ENCODE measurements around the gene SEMA7A. TPM values are rescaled to one million over a fixed set of nuclear protein-coding genes. Genes with fewer than 3 reads are reported as not detected.

The SEMA7A gene
- total RNA-seq, 1 experiment from 2014 or later: 38.1 TPM

- POLR2A ChIA-PET: no interaction called here
- H3K4me3 ChIP-seq (ENCODE audit: low read depth, low read length): no peak overlapping the region
- BruUV-seq (replicated peaks): no TSS peak
Measured at GRCh38 chr15:74400313-74400860, 33.4 kb downstream of the SEMA7A start.

GRCh38 chr15:74399511-74400312, 34.0 kb downstream of the SEMA7A start:
- H3K27ac Mint-ChIP-seq (ENCODE audit: unreplicated experiment): no peak overlapping the region
- H3K4me3 ChIP-seq (ENCODE audit: low read depth, low read length): no peak overlapping the region
- ChIA-PET POLR2A (interaction anchor here (0.6 kb wide), 1 partner anchor 246 kb away, joined by 6 read pairs; no protein-coding TSS in a partner anchor), CTCF (no interaction called here)
- TF ChIP-seq CTCF (IDR thresholded peaks at IDR 0.05; ENCODE audit: insufficient read depth in 1 of 2, low read depth in 1 of 2, low read length in 1 of 2, severe bottlenecking in 1 of 2, unreplicated experiment in 1 of 2): no peak
- no peak for DNase-seq
- H3K4me1 Mint-ChIP-seq (ENCODE audit: low read depth, unreplicated experiment): peaks cover 48% of the 10 kb centered on the region
- no peaks in the 10 kb centered on the region for H3K27me3 ChIP-seq (replicated peaks; ENCODE audit: control insufficient read depth, insufficient read depth, low read length)
- H3K27me3 Mint-ChIP-seq (ENCODE audit: insufficient read depth, unreplicated experiment): no peaks in the 10 kb centered on the region
- H3K9me3 Mint-ChIP-seq (ENCODE audit: unreplicated experiment): no peaks in the 10 kb centered on the region
- no peaks in the 10 kb centered on the region for H3K9me3 ChIP-seq
- no TSS peak for BruUV-seq (replicated peaks)
- intact Hi-C loops (cut with micrococcal nuclease; ENCODE audit: unreplicated experiment): no loop called here
- no peaks in the 10 kb centered on the region for H3K36me3 ChIP-seq (ENCODE audit: control insufficient read depth, insufficient read depth, low read length)
- H3K4me3 Mint-ChIP-seq (ENCODE audit: unreplicated experiment): no peak overlapping the region
- peaks cover 44% of the 10 kb centered on the region for H3K4me1 ChIP-seq
- no peaks in the 10 kb centered on the region for H3K36me3 Mint-ChIP-seq (ENCODE audit: insufficient read depth, unreplicated experiment)

More at GRCh38 chr15:74400313-74400860, 33.4 kb downstream of the SEMA7A start:
- intact Hi-C loops (cut with micrococcal nuclease; ENCODE audit: unreplicated experiment): no loop called here
- Mint-ChIP-seq H3K9me3 (ENCODE audit: unreplicated experiment) (no peaks in the 10 kb centered on the region), H3K27me3 (ENCODE audit: insufficient read depth, unreplicated experiment) (no peaks in the 10 kb centered on the region), H3K4me1 (ENCODE audit: low read depth, unreplicated experiment) (peaks cover 41% of the 10 kb centered on the region), H3K27ac (ENCODE audit: unreplicated experiment) (no peak overlapping the region), H3K4me3 (ENCODE audit: unreplicated experiment) (no peak overlapping the region), H3K36me3 (ENCODE audit: insufficient read depth, unreplicated experiment) (no peaks in the 10 kb centered on the region)
- CTCF ChIA-PET: no interaction called here
- Histone ChIP-seq H3K9me3 (no peaks in the 10 kb centered on the region), H3K36me3 (ENCODE audit: control insufficient read depth, insufficient read depth, low read length) (no peaks in the 10 kb centered on the region), H3K4me1 (peaks cover 38% of the 10 kb centered on the region), H3K27me3 (replicated peaks; ENCODE audit: control insufficient read depth, insufficient read depth, low read length) (no peaks in the 10 kb centered on the region)
- DNase-seq: no peak
- TF ChIP-seq CTCF (IDR thresholded peaks at IDR 0.05; ENCODE audit: insufficient read depth in 1 of 2, low read depth in 1 of 2, low read length in 1 of 2, severe bottlenecking in 1 of 2, unreplicated experiment in 1 of 2): no peak

- H3K9me3 Mint-ChIP-seq (ENCODE audit: unreplicated experiment): no peaks in the 10 kb centered on the region
- Histone ChIP-seq H3K27me3 (replicated peaks; ENCODE audit: control insufficient read depth, insufficient read depth, low read length) (no peaks in the 10 kb centered on the region), H3K9me3 (no peaks in the 10 kb centered on the region), H3K36me3 (ENCODE audit: control insufficient read depth, insufficient read depth, low read length) (no peaks in the 10 kb centered on the region), H3K4me3 (ENCODE audit: low read depth, low read length) (no peak overlapping the region), H3K4me1 (peaks cover 50% of the 10 kb centered on the region)
- no peak for DNase-seq
- intact Hi-C loops (cut with micrococcal nuclease; ENCODE audit: unreplicated experiment): no loop called here
- no TSS peak for BruUV-seq (replicated peaks)
- no peak for TF ChIP-seq CTCF (IDR thresholded peaks at IDR 0.05; ENCODE audit: insufficient read depth in 1 of 2, low read depth in 1 of 2, low read length in 1 of 2, severe bottlenecking in 1 of 2, unreplicated experiment in 1 of 2)
- no peak overlapping the region for H3K27ac Mint-ChIP-seq (ENCODE audit: unreplicated experiment)
- no peaks in the 10 kb centered on the region for H3K36me3 Mint-ChIP-seq (ENCODE audit: insufficient read depth, unreplicated experiment)
- H3K27me3 Mint-ChIP-seq (ENCODE audit: insufficient read depth, unreplicated experiment): no peaks in the 10 kb centered on the region
- H3K4me1 Mint-ChIP-seq (ENCODE audit: low read depth, unreplicated experiment): peaks cover 54% of the 10 kb centered on the region
- ChIA-PET CTCF (no interaction called here), POLR2A (interaction anchor here (0.6 kb wide), 1 partner anchor 247 kb away, joined by 6 read pairs; no protein-coding TSS in a partner anchor)
- no peak overlapping the region for H3K4me3 Mint-ChIP-seq (ENCODE audit: unreplicated experiment)
Measured at GRCh38 chr15:74399100-74399499, 34.7 kb downstream of the SEMA7A start.

Data from Caco-2 (cell line).